DMS153 (cell line): ENCODE measurements around the gene MCOLN1.
"Not testable (repeated sequence)": the region's sequence is repeated elsewhere in the genome, so short reads cannot be mapped to it uniquely, and the experiment has no call there.

Experiments
- DNase-seq: peaks from one replicate; lab custom pipeline; 2025; lab: John Stamatoyannopoulos, UW

The MCOLN1 gene

DNA sequence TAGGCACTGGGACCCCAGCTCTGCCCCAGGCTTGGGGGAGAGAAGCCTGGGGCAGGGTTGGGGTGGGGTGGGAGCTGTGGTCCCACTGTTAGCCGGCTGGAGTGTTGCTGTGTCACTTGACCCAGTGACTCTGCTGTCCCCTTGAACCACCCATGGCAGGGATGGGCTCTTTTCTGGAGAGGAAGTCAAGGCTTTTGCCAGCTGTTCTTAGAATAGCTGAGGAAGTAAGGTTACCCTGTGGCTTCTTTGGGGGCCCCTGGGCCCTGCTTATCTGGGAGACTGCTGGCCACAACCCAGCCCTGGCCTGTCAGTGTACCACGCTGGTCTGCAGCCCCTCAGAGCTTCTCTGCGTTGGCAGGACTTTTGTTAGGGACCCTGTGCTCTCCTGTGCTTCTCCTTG lies 22.2 kb downstream of the MCOLN1 start:
- no peak for DNase-seq

DNA sequence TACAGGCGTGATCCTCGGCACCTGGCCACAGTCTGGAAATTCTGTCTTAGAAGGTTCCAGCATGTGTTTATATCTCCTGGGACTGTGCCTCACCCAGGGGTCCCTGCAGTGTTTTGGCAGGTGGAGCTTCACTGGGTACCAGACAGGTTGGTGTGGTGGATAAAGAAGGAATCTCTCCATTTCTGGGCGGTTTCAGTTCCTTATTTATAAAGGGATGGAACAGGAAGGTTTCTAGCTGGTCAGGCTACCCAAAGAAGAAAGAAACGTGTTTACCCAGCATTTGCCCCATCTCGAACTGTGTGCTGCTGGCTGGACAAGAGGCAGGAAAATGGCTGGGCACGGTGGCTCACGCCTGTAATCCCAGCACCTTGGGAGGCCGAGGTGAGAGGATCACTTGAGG lies 22.9 kb downstream of the MCOLN1 start:
- DNase-seq = no peak

- no peak for DNase-seq
Measured at GRCh38 chr19:7545904-7546303, 23.5 kb downstream of the MCOLN1 start.

DNA sequence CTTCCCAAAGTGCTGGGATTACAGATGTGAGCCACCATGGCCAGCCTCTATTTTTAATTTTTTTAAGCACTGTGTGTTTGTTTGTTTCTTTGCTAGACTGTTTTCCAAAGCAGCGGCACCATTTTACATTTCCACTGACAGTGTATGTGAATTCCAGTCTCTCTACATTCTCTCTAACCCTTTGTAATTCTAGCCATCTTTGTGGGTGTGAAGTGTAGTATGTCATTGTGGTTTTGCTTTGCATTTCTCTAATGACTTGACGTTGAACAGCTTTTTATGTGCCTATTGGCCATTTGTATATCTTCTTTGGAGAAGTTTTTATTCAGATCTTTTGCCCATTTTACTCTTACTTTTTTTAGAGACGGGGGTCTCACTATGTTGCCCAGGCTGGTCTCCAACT lies 24.7 kb downstream of the MCOLN1 start:
- DNase-seq = no peak

GRCh38 chr19:7549429-7550148 lies 27.2 kb downstream of the MCOLN1 start:
- no peak for DNase-seq

DNA sequence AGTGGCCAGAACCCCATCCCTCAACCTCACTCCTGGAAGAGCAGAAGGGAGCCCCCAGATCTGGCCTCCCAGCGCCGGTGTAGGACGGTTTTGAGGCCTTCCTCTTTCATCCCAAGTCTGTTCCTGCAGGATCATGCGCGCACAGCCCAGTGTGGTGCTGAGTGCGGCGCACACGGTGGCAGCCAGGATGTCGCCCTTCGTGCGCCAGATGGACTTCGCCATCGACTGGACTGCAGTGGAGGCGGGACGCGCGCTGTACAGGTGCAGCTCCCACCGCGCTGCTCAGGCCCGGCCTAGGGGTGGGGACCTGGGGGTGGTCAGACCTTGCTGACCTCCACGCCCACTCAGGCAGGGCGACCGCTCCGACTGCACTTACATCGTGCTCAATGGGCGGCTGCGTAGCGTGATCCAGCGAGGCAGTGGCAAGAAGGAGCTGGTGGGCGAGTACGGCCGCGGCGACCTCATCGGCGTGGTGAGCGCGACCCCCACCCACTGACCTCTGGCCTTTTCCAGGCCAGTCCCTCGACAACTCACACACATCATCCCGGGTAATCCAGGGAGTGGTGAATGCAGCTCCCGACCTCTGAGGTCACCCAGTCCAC lies 27.8 kb downstream of the MCOLN1 start:
- DNase-seq = no peak

- no peak for DNase-seq
Measured at GRCh38 chr19:7550987-7551761, 28.8 kb downstream of the MCOLN1 start.

GRCh38 chr19:7552781-7553180 lies 30.4 kb downstream of the MCOLN1 start:
- no peak for DNase-seq

- no peak for DNase-seq
Measured at GRCh38 chr19:7554565-7554964, 32.1 kb downstream of the MCOLN1 start.

DNA sequence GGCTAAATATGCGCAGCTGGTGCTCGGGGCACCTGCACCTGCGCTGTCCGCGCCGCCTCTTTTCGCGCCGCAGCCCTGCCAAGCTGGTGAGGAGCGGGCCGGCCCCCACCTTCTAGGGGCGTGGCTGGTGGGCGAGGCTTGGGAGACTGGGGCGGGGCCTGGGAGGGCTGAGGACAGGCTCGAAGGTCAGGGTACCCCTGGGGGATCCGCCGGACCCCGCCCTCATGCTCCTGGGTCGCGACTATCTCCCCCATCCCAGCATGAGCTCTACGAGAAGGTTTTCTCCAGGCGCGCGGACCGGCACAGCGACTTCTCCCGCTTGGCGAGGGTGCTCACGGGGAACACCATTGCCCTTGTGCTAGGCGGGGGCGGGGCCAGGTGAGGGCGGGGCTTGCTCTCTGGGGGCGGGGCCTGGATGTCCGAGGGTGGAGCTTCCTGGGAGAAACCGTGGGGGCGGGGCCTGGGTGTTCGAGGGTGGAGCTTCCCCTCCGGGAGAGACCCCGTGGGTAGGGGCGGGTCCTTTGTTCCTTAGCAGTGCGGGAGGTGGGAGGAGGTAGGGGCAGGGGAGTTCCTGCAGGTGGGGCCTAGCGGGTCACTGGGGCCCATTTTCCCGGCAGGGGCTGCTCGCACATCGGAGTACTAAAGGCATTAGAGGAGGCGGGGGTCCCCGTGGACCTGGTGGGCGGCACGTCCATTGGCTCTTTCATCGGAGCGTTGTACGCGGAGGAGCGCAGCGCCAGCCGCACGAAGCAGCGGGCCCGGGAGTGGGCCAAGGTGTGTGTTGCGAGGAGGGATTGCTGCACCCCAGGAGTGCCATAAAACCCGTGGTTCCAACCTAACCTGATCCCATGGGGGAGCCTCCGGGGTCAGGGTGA lies 32.8 kb downstream of the MCOLN1 start:
- DNase-seq = no peak

- no peak for DNase-seq
Measured at GRCh38 chr19:7556696-7557315, 34.4 kb downstream of the MCOLN1 start.

DNA sequence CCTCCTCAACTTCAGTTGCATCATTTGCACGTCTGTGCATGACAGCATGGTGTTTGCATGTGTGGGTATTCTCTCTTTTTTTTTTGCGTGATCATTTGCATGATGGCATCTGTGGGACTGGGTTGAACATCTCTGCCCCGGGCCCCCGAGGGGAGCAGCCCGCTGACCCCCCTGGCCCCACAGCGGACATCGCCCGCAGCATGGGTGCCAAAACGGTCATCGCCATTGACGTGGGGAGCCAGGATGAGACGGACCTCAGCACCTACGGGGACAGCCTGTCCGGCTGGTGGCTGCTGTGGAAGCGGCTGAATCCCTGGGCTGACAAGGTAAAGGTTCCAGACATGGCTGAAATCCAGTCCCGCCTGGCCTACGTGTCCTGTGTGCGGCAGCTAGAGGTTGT lies 36.2 kb downstream of the MCOLN1 start:
- DNase-seq = no peak

DNA sequence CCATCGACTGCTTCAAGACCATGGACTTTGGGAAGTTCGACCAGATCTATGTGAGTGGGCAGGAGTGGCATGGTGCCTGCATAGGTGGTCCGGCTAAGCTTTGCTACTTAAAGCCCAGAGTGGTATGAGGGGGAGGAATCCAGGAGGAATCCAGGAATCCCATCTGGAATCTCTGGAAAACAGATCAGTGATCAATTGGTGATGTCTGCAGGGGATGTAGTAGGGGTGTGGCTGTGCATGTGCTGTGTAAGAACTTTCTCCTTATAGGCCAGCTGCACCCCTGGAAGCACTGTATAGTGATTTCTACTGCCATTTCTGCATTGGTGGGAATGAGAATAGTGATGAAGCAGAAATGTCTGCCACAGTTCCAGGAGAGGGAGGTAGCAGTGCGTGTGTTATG lies 36.7 kb downstream of the MCOLN1 start:
- no peak for DNase-seq

GRCh38 chr19:7560255-7560654 lies 37.8 kb downstream of the MCOLN1 start:
- DNase-seq = no peak

DNA sequence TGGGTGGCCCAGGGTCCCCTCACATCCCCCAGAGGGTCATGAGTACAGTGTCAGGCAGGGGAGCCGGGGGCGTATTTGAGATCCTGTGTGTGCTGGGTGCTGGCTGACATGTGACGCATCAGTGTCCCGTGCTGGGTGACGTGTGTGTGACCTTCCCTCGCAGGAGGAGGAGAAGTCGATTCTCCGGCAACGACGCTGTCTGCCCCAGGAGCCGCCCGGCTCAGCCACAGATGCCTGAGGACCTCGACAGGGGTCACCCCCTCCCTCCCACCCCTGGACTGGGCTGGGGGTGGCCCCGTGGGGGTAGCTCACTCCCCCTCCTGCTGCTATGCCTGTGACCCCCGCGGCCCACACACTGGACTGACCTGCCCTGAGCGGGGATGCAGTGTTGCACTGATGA lies 38.9 kb downstream of the MCOLN1 start:
- no peak for DNase-seq

GRCh38 chr19:7562646-7563393 lies 40.4 kb downstream of the MCOLN1 start:
- DNase-seq = no peak

GRCh38 chr19:7564866-7565265 lies 42.4 kb downstream of the MCOLN1 start:
- DNase-seq = no peak

DNA sequence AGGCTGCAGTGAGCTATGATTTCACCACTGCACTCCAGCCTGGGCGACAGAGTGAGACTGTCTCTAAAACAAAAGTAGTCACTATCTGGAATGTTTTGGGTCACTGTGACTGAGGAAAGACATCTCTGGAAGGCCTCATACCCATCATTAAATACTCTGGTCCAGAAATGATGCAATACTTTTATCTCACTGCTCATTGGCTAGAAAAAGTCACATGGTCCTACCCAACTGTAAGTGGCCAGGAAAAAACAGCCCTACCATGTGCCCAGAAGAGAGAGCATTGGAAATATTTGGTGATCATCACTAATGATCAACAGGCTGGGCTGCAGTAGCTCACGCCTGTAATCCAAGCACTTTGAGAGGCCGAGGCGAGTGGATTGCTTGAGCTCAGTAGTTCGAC lies 42.9 kb downstream of the MCOLN1 start:
- DNase-seq = no peak

DNA sequence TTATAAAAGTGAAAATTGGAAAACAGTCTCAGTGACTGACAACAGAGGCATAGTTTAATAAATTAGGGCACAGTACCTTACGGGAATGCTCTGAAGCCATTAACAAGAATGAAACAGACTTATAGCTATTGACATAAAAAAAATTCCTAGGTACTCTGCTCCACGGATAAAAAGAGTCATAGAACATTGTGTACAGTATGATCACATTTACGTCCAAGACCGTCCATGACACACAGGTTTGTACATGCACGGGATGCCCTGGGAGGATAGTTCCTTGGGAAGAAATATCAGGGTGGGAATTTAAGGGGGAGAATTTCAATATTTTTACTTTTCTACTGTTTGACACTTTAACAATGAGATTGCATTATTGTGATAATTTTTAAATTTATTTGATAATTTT lies 48.3 kb downstream of the MCOLN1 start:
- DNase-seq = no peak

DNA sequence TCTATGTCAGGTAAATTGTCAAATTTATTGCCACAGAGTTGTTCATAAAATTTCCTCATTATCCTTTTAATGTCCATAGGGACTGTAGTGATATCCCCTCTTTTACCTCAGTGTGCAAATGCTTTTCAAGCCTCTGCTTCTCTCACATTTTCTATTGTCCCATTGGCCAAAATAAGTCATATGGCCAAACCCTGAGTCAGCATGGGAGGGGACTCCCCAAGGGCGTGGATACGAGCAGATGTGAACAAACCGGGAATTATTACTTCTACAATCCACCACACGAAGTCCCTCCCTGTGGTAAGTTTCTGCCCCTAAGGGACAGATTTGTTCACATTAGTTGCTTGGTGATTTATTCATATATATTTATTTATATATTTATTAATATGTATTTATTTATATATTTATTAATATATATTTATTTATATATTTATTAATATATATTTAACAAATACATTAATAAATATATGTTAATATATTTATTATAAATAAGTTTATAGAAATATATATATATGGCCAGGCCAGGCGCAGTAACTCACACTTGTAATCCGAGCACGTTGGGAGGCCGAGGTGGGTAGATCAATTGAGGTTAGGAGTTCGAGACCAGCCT lies 53.1 kb downstream of the MCOLN1 start:
- no peak for DNase-seq

GRCh38 chr19:7577422-7577821 lies 55.0 kb downstream of the MCOLN1 start:
- not testable (repeated sequence) for DNase-seq
